Ishikawa (cell line): ENCODE results near the gene NAV2.

Source experiments
- EP300 ChIP-seq: IDR thresholded peaks from 2 replicates; pipeline ENCODE4 v1.6.1; 2012; ENCODE audit warnings: borderline replicate concordance
- ZBTB7A ChIP-seq: IDR thresholded peaks from 2 replicates; pipeline ENCODE4 v1.6.1; 2012; ENCODE audit warnings: low read depth

DNA sequence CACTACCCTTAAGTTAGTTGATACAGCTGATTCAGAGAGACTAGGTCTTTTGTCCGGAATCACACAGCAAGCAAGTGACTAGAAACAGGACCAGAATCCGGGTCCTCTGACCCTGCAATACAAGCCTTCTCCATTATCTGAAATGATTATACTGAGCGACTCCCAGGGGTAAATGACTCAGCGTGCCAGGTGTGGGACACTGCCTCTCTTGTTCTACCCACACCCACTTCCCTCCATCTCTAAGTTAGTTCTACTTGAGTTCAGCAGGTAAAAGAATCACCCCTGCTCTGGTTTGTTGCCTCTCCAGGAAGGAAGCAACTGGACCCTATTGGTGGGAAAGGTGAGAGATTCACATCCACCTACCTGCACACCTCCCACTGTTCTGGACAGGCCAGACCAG is 290.7 kb downstream of the NAV2 start:
- no peak for TF ChIP-seq ZBTB7A
- TF ChIP-seq EP300: no peak
